Activated T-helper 2 cell treated with anti-CD3 and anti-CD28 coated beads, Interferon-gamma antibody, Interleukin-2, Interleukin-4, amounts not matched to agents 10 μg/mL and 5 μg/mL and 100 μg/mL, durations not matched to agents 14 hours and 24 hours and 36 hours (primary cell): ENCODE results near the gene ARID5B. TPM values are rescaled to one million over a fixed set of nuclear protein-coding genes. Genes with fewer than 3 reads are reported as not detected.

Experiments
- DNase-seq: peaks from one replicate; pipeline ENCODE4 v3.0.0; 2021; ENCODE audit warnings: low spot score
- H3K27ac Mint-ChIP-seq: one replicate; pipeline ENCODE4 v1.8.0; 2021; ENCODE audit warnings: mixed read lengths
- H3K27me3 Mint-ChIP-seq: one replicate; pipeline ENCODE4 v1.8.0; 2021; ENCODE audit warnings: low read depth, mixed read lengths
- H3K36me3 Mint-ChIP-seq: one replicate; pipeline ENCODE4 v1.8.0; 2021; ENCODE audit warnings: low read depth, mixed read lengths
- H3K4me1 Mint-ChIP-seq: one replicate; pipeline ENCODE4 v1.8.0; 2021; ENCODE audit warnings: low read depth, mixed read lengths
- H3K4me3 Mint-ChIP-seq: one replicate; pipeline ENCODE4 v1.8.0; 2021; ENCODE audit warnings: low read depth, mild to moderate bottlenecking, moderate library complexity, mixed read lengths
- H3K9me3 Mint-ChIP-seq: one replicate; pipeline ENCODE4 v1.8.0; 2021; ENCODE audit warnings: mixed read lengths
- intact Hi-C: fragments of 100-400 bp; cut with micrococcal nuclease; formaldehyde crosslinking; loops from one replicate; pipeline ENCODE4 v1.15.1; 2023
- total RNA-seq: library from RNA; stranded (reverse); gene quantifications from 2 replicates; pipeline ENCODE4 v1.2.3, GENCODE V29; 2022

The ARID5B gene
- total RNA-seq, 1 donor from 2014 or later = 35.7 TPM

- H3K9me3 Mint-ChIP-seq = no peaks in the 10 kb centered on the region
- peaks cover 55% of the 10 kb centered on the region for H3K36me3 Mint-ChIP-seq
- no peak for DNase-seq
- H3K4me1 Mint-ChIP-seq = peaks cover 66% of the 10 kb centered on the region
- intact Hi-C loops = no loop called here
- no peak overlapping the region for H3K4me3 Mint-ChIP-seq
- no peak overlapping the region for H3K27ac Mint-ChIP-seq
- H3K27me3 Mint-ChIP-seq = no peaks in the 10 kb centered on the region
These were observed 58.3 kb downstream of the ARID5B start for GRCh38 chr10:61959814-61960213.

GRCh38 chr10:61960396-61961120 is 59.1 kb downstream of the ARID5B start:
- Mint-ChIP-seq H3K4me3 (no peak overlapping the region), H3K27me3 (no peaks in the 10 kb centered on the region), H3K27ac (no peak overlapping the region), H3K36me3 (peaks cover 48% of the 10 kb centered on the region), H3K9me3 (no peaks in the 10 kb centered on the region), H3K4me1 (peaks cover 65% of the 10 kb centered on the region)
- no peak for DNase-seq
- intact Hi-C loops = no loop called here

- H3K4me1 Mint-ChIP-seq = peaks cover 67% of the 10 kb centered on the region
- no peak overlapping the region for H3K4me3 Mint-ChIP-seq
- DNase-seq = no peak
These were observed 59.8 kb downstream of the ARID5B start for GRCh38 chr10:61961278-61961677.

GRCh38 chr10:61962971-61963370 is 61.5 kb downstream of the ARID5B start:
- no peak for DNase-seq
- H3K9me3 Mint-ChIP-seq = no peaks in the 10 kb centered on the region
- peak overlapping the region; percentile 51 for H3K27ac Mint-ChIP-seq
- H3K36me3 Mint-ChIP-seq = peaks cover 58% of the 10 kb centered on the region
- intact Hi-C loops = no loop called here
- no peak overlapping the region for H3K4me3 Mint-ChIP-seq
- no peaks in the 10 kb centered on the region for H3K27me3 Mint-ChIP-seq
- peaks cover 75% of the 10 kb centered on the region for H3K4me1 Mint-ChIP-seq

More at GRCh38 chr10:61961278-61961677, 59.8 kb downstream of the ARID5B start:
- H3K36me3 Mint-ChIP-seq = peaks cover 51% of the 10 kb centered on the region
- H3K27ac Mint-ChIP-seq = peak overlapping the region; percentile 51
- H3K9me3 Mint-ChIP-seq = no peaks in the 10 kb centered on the region
- intact Hi-C loops = no loop called here
- no peaks in the 10 kb centered on the region for H3K27me3 Mint-ChIP-seq

GRCh38 chr10:61963669-61964058 is 62.2 kb downstream of the ARID5B start:
- Mint-ChIP-seq H3K4me1 (peaks cover 79% of the 10 kb centered on the region), H3K9me3 (no peaks in the 10 kb centered on the region)

GRCh38 chr10:61964059-61964709 is 62.7 kb downstream of the ARID5B start:
- no peaks in the 10 kb centered on the region for H3K9me3 Mint-ChIP-seq
- DNase-seq = no peak
- H3K36me3 Mint-ChIP-seq = peaks cover 58% of the 10 kb centered on the region
- H3K4me3 Mint-ChIP-seq = no peak overlapping the region
- intact Hi-C loops = no loop called here
- H3K27me3 Mint-ChIP-seq = no peaks in the 10 kb centered on the region
- peak overlapping the region; percentile 35 for H3K27ac Mint-ChIP-seq
- H3K4me1 Mint-ChIP-seq = peaks cover 78% of the 10 kb centered on the region

More at GRCh38 chr10:61963669-61964058, 62.2 kb downstream of the ARID5B start:
- peak overlapping the region; percentile 35 for H3K27ac Mint-ChIP-seq
- no peaks in the 10 kb centered on the region for H3K27me3 Mint-ChIP-seq
- intact Hi-C loops = no loop called here
- peaks cover 58% of the 10 kb centered on the region for H3K36me3 Mint-ChIP-seq
- H3K4me3 Mint-ChIP-seq = no peak overlapping the region
- DNase-seq = no peak

- H3K4me3 Mint-ChIP-seq = no peak overlapping the region
- intact Hi-C loops = loop anchor here (1.0 kb wide), 4 partner anchors 22 to 218 kb away; no protein-coding TSS in a partner anchor
These were observed 63.6 kb downstream of the ARID5B start for GRCh38 chr10:61964949-61965702.

GRCh38 chr10:61965703-61966395 is 64.3 kb downstream of the ARID5B start:
- intact Hi-C loops = loop anchor here (1.0 kb wide), 6 partner anchors 22 to 220 kb away; no protein-coding TSS in a partner anchor
- no peaks in the 10 kb centered on the region for H3K9me3 Mint-ChIP-seq

More at GRCh38 chr10:61964949-61965702, 63.6 kb downstream of the ARID5B start:
- H3K27me3 Mint-ChIP-seq = no peaks in the 10 kb centered on the region
- DNase-seq = no peak
- no peaks in the 10 kb centered on the region for H3K9me3 Mint-ChIP-seq
- peaks cover 66% of the 10 kb centered on the region for H3K36me3 Mint-ChIP-seq
- H3K27ac Mint-ChIP-seq = peak overlapping the region; percentile 76
- peaks cover 76% of the 10 kb centered on the region for H3K4me1 Mint-ChIP-seq

GRCh38 chr10:61967298-61967697 is 65.8 kb downstream of the ARID5B start:
- no peaks in the 10 kb centered on the region for H3K27me3 Mint-ChIP-seq
- H3K27ac Mint-ChIP-seq = no peak overlapping the region
- intact Hi-C loops = no loop called here
- H3K4me3 Mint-ChIP-seq = no peak overlapping the region
- DNase-seq = no peak
- no peaks in the 10 kb centered on the region for H3K9me3 Mint-ChIP-seq
- H3K36me3 Mint-ChIP-seq = peaks cover 69% of the 10 kb centered on the region
- H3K4me1 Mint-ChIP-seq = peaks cover 73% of the 10 kb centered on the region

More at GRCh38 chr10:61965703-61966395, 64.3 kb downstream of the ARID5B start:
- Mint-ChIP-seq H3K4me3 (peak overlapping the region; percentile 35), H3K36me3 (peaks cover 70% of the 10 kb centered on the region), H3K27ac (peak overlapping the region; percentile 76), H3K27me3 (no peaks in the 10 kb centered on the region), H3K4me1 (peaks cover 80% of the 10 kb centered on the region)
- DNase-seq = no peak

GRCh38 chr10:61970182-61971002 is 68.9 kb downstream of the ARID5B start:
- H3K4me3 Mint-ChIP-seq = no peak overlapping the region
- H3K27ac Mint-ChIP-seq = no peak overlapping the region
- H3K27me3 Mint-ChIP-seq = no peaks in the 10 kb centered on the region
- intact Hi-C loops = no loop called here
- DNase-seq = no peak
- H3K9me3 Mint-ChIP-seq = no peaks in the 10 kb centered on the region
- peaks cover 67% of the 10 kb centered on the region for H3K36me3 Mint-ChIP-seq
- peaks cover 64% of the 10 kb centered on the region for H3K4me1 Mint-ChIP-seq

- intact Hi-C loops = no loop called here
- Mint-ChIP-seq H3K36me3 (peaks cover 67% of the 10 kb centered on the region), H3K27ac (no peak overlapping the region), H3K27me3 (no peaks in the 10 kb centered on the region), H3K4me1 (peaks cover 60% of the 10 kb centered on the region), H3K4me3 (no peak overlapping the region), H3K9me3 (no peaks in the 10 kb centered on the region)
- DNase-seq = no peak
These were observed 69.5 kb downstream of the ARID5B start for GRCh38 chr10:61971003-61971325.

GRCh38 chr10:61973169-61973568 is 71.7 kb downstream of the ARID5B start:
- no peak overlapping the region for H3K4me3 Mint-ChIP-seq
- no peak overlapping the region for H3K27ac Mint-ChIP-seq
- H3K36me3 Mint-ChIP-seq = peaks cover 65% of the 10 kb centered on the region
- H3K27me3 Mint-ChIP-seq = no peaks in the 10 kb centered on the region
- H3K4me1 Mint-ChIP-seq = peaks cover 41% of the 10 kb centered on the region
- intact Hi-C loops = no loop called here
- no peak for DNase-seq
- H3K9me3 Mint-ChIP-seq = peaks cover 6% of the 10 kb centered on the region
